Esophagus muscularis mucosa (tissue), 4 donors: Measurements from ENCODE around the gene TDRD3. TPM values are rescaled to one million over a fixed set of nuclear protein-coding genes. Genes with fewer than 3 reads are reported as not detected.
A peak's percentile ranks its signal among the peaks of the same experiment; 100 is the strongest.
"Not testable (repeated sequence)": the region's sequence is repeated elsewhere in the genome, so short reads cannot be mapped to it uniquely, and the experiment has no call there.

Experiments used
- DNase-seq: peaks from one replicate; pipeline ENCODE4 v3.0.0-alpha.2; 2017; ENCODE audit errors: extremely low spot score
- H3K27ac ChIP-seq, 4 donors: fragments of 200-600 bp; sonication (generic); replicated peaks in 1 of 4; 1 replicate in 3 of 4; 2 replicates in 1 of 4; pipeline ENCODE4 v1.5.1; 2016 to 2019; ENCODE audit warnings: mild to moderate bottlenecking in 1 of 4
- H3K27me3 ChIP-seq, 4 donors: fragments of 200-600 bp; sonication (generic); one replicate each; pipeline versions ENCODE4 v1.5.1 to v1.6.0; 2016 to 2019
- H3K36me3 ChIP-seq, 4 donors: fragments of 200-600 bp; sonication (generic); one replicate each; pipeline ENCODE4 v1.5.1; 2016 to 2019
- H3K4me1 ChIP-seq, 4 donors: fragments of 200-600 bp; sonication (generic); one replicate each; pipeline ENCODE4 v1.5.1; 2016 to 2019
- H3K4me3 ChIP-seq, 4 donors: fragments of 200-600 bp; sonication (generic); 1 replicate in 2 of 4; 2 replicates in 2 of 4; pipeline ENCODE4 v1.5.1; 2016 to 2019; ENCODE audit warnings: mild to moderate bottlenecking in 4 of 4, moderate library complexity in 1 of 4
- H3K9me3 ChIP-seq, 4 donors: fragments of 200-600 bp; sonication (generic); 1 replicate in 3 of 4; 2 replicates in 1 of 4; pipeline ENCODE4 v1.5.1; 2016 to 2019
- CTCF ChIP-seq, 3 experiments: fragments of 200-600 bp in 2 of 3; fragments of 450-650 bp in 1 of 3; sonication (generic) in 2 of 3; IDR thresholded peaks; one replicate each; pipeline ENCODE4 v1.5.1; 2017 to 2019; ENCODE audit warnings: antibody characterized with exemption in 3 of 3, mild to moderate bottlenecking in 2 of 3, moderate library complexity in 1 of 3
- EP300 ChIP-seq: sonication (generic); formaldehyde crosslinking; IDR thresholded peaks from one replicate; pipeline ENCODE4 v1.6.1; 2017; ENCODE audit warnings: antibody characterized with exemption
- POLR2A ChIP-seq: fragments of 450-650 bp; IDR thresholded peaks from one replicate; pipeline ENCODE4 v1.6.1; 2017; ENCODE audit warnings: antibody characterized with exemption, moderate library complexity, mild to moderate bottlenecking, low read depth
- POLR2AphosphoS5 ChIP-seq, 2 donors: sonication (generic); formaldehyde crosslinking; IDR thresholded peaks; one replicate each; pipeline ENCODE4 v1.6.1; 2017; ENCODE audit warnings: antibody characterized with exemption in 2 of 2
- WGBS: methylation state at CpG from one replicate; pipeline ENCODE4 v1.1.5; 2018; 5-methylcytosine and 5-hydroxymethylcytosine counted together
- intact Hi-C: fragments of 100-400 bp; cut with DNase I; formaldehyde crosslinking; loops from one replicate; pipeline ENCODE4 v1.15.1; 2023
- total RNA-seq, 4 donors: library from RNA; depleted of rRNA; stranded (reverse); fragments of >200 nt; gene quantifications; one replicate each; pipeline versions ENCODE4 v1.1.0 to v1.2.1, GENCODE V29; 2016

Gene TDRD3
- total RNA-seq, 4 donors from 2014 or later: 16.1 to 35.3 (median 23.0) TPM

GRCh38 chr13:60363288-60363687, 33.7 kb upstream of the TDRD3 start:
- Histone ChIP-seq H3K4me1 (no peaks in the 10 kb centered on the region), H3K36me3 (no peaks in the 10 kb centered on the region), H3K27ac (no peak overlapping the region), H3K4me3 (no peak overlapping the region), H3K27me3 (no peaks in the 10 kb centered on the region), H3K9me3 (no peaks in the 10 kb centered on the region)
- no peak for DNase-seq
- intact Hi-C loops: no loop called here
- no peak for TF ChIP-seq POLR2A
- no peak for TF ChIP-seq EP300
- TF ChIP-seq CTCF (IDR thresholded peaks at IDR 0.05): no peak
- TF ChIP-seq POLR2AphosphoS5 (IDR thresholded peaks at IDR 0.05): no peak
- 51% methylated on average over 2 of the region's 2 CpGs for WGBS

- H3K27me3 ChIP-seq: no peaks in the 10 kb centered on the region
- no peaks in the 10 kb centered on the region for H3K9me3 ChIP-seq
- intact Hi-C loops: no loop called here
Observed at GRCh38 chr13:60369242-60369641, 27.8 kb upstream of the TDRD3 start.

GRCh38 chr13:60370343-60370742, 26.7 kb upstream of the TDRD3 start:
- no peak for TF ChIP-seq EP300
- TF ChIP-seq CTCF (IDR thresholded peaks at IDR 0.05): no peak
- TF ChIP-seq POLR2A: no peak
- no peak for TF ChIP-seq POLR2AphosphoS5 (IDR thresholded peaks at IDR 0.05)
- 83% methylated on average over 7 of the region's 7 CpGs for WGBS
- no peaks in the 10 kb centered on the region for H3K9me3 ChIP-seq

More at GRCh38 chr13:60369242-60369641, 27.8 kb upstream of the TDRD3 start:
- no peak overlapping the region for H3K4me3 ChIP-seq
- DNase-seq: no peak
- no peaks in the 10 kb centered on the region for H3K4me1 ChIP-seq
- H3K27ac ChIP-seq: no peak overlapping the region
- TF ChIP-seq CTCF (IDR thresholded peaks at IDR 0.05) (peak in 2 of 3 experiments; percentile 19 to 40), POLR2A (no peak)
- no peaks in the 10 kb centered on the region for H3K36me3 ChIP-seq

GRCh38 chr13:60372141-60372540, 24.9 kb upstream of the TDRD3 start:
- H3K27ac ChIP-seq: no peak overlapping the region
- no peak for DNase-seq
- no peaks in the 10 kb centered on the region for H3K36me3 ChIP-seq
- 92% methylated on average over 2 of the region's 2 CpGs for WGBS
- intact Hi-C loops: no loop called here
- no peak overlapping the region for H3K4me3 ChIP-seq
- H3K4me1 ChIP-seq: no peaks in the 10 kb centered on the region
- H3K27me3 ChIP-seq: no peaks in the 10 kb centered on the region
- H3K9me3 ChIP-seq: no peaks in the 10 kb centered on the region
- TF ChIP-seq POLR2AphosphoS5 (IDR thresholded peaks at IDR 0.05): no peak
- no peak for TF ChIP-seq CTCF (IDR thresholded peaks at IDR 0.05)
- TF ChIP-seq EP300: no peak
- no peak for TF ChIP-seq POLR2A

More at GRCh38 chr13:60370343-60370742, 26.7 kb upstream of the TDRD3 start:
- Histone ChIP-seq H3K4me3 (no peak overlapping the region), H3K36me3 (no peaks in the 10 kb centered on the region), H3K4me1 (no peaks in the 10 kb centered on the region), H3K27ac (no peak overlapping the region), H3K27me3 (no peaks in the 10 kb centered on the region)
- no peak for DNase-seq
- intact Hi-C loops: no loop called here

- DNase-seq, H3K4me1 ChIP-seq, H3K9me3 ChIP-seq, H3K4me3 ChIP-seq, H3K36me3 ChIP-seq, H3K27ac ChIP-seq, H3K27me3 ChIP-seq, intact Hi-C loops: not testable (repeated sequence)
- WGBS: 94% methylated on average over 3 of the region's 3 CpGs
Observed at GRCh38 chr13:60379282-60379681, 17.7 kb upstream of the TDRD3 start.
